Ishikawa (cell line): Measurements from ENCODE around the gene RAB44.

Experiments used
- CEBPB ChIP-seq: IDR thresholded peaks from 2 replicates; pipeline ENCODE4 v1.6.1; 2012
- CREB1 ChIP-seq: IDR thresholded peaks from 2 replicates; pipeline ENCODE4 v1.6.1; 2012; ENCODE audit warnings: low read depth
- EGR1 ChIP-seq: IDR thresholded peaks from 2 replicates; pipeline ENCODE4 v1.6.1; 2012
- EP300 ChIP-seq: IDR thresholded peaks from 2 replicates; pipeline ENCODE4 v1.6.1; 2012; ENCODE audit warnings: borderline replicate concordance
- FOXM1 ChIP-seq: IDR thresholded peaks from 2 replicates; pipeline ENCODE4 v1.6.1; 2012; ENCODE audit warnings: low read depth, borderline replicate concordance
- NFIC ChIP-seq: IDR thresholded peaks from 2 replicates; pipeline ENCODE4 v1.6.1; 2012
- RAD21 ChIP-seq: IDR thresholded peaks from 2 replicates; pipeline ENCODE4 v1.6.1; 2012; ENCODE audit warnings: low read depth
- TAF1 ChIP-seq: IDR thresholded peaks from 2 replicates; pipeline ENCODE4 v1.6.1; 2012; ENCODE audit warnings: low read depth, mild to moderate bottlenecking
- YY1 ChIP-seq: IDR thresholded peaks from 2 replicates; pipeline ENCODE4 v1.6.1; 2012; ENCODE audit warnings: low read depth
- ZBTB7A ChIP-seq: IDR thresholded peaks from 2 replicates; pipeline ENCODE4 v1.6.1; 2012; ENCODE audit warnings: low read depth
- TF ChIP-seq, protein P1 (sequence below): IDR thresholded peaks from 2 replicates; pipeline ENCODE4 v1.6.1; 2012
- TF ChIP-seq, protein P2 (sequence below): IDR thresholded peaks from 2 replicates; pipeline ENCODE4 v1.6.1; 2012; ENCODE audit warnings: low read depth, mild to moderate bottlenecking
- TF ChIP-seq, protein P3 (sequence below): IDR thresholded peaks from 2 replicates; pipeline ENCODE4 v1.6.1; 2012

DNA sequence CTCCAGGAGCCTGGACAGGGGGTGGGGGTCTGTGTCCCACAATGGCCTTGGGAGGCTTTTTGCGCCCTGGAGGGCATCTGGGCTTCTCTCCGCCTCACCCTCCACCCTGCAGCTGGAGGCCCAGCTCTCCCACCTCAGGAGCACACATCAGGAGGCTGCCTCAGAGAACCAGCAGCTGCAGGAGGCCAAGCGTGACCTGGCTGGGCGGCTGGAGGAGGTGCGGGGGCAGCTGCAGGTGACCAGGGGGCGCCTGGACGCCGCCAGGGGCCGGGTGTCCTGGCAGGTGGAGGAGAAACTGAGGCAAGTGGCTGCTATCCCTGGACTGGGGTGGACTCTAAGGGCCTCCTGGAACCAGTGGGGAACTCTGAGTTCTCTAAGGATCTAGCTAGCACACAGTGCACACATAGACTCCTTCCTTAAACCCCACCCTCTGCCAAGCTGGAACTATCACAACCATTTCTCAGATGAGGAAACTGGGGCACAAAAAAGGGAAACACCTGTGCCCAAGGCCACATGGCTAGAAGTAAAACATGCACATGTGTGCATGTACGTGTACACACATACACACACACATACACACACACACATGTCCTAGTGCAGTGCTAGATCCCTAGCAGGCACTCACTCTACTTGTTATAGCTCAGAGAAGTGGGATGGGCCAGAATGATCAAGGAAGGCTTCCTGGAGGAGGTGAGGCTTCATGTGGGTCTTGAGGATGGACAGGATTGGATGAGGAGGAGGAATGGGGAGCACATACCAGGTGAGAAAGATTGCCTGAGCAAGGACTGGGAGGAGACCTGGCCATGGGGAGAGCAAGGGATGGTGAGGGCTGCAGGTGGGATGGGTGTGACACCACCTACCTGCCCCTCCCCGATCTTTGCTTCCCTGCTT lies 22.9 kb downstream of the RAB44 start:
- TF ChIP-seq EGR1: no peak
- TF ChIP-seq NFIC: no peak
- no peak for TF ChIP-seq YY1
- no peak for TF ChIP-seq RAD21
- no peak for TF ChIP-seq FOXM1
- no peak for TF ChIP-seq TAF1
- no peak for TF ChIP-seq EP300
- TF ChIP-seq, protein P1, sequence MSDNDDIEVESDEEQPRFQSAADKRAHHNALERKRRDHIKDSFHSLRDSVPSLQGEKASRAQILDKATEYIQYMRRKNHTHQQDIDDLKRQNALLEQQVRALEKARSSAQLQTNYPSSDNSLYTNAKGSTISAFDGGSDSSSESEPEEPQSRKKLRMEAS: no peak
- TF ChIP-seq ZBTB7A: no peak
- no peak for TF ChIP-seq CREB1
- TF ChIP-seq CEBPB: no peak
- TF ChIP-seq, protein P2, sequence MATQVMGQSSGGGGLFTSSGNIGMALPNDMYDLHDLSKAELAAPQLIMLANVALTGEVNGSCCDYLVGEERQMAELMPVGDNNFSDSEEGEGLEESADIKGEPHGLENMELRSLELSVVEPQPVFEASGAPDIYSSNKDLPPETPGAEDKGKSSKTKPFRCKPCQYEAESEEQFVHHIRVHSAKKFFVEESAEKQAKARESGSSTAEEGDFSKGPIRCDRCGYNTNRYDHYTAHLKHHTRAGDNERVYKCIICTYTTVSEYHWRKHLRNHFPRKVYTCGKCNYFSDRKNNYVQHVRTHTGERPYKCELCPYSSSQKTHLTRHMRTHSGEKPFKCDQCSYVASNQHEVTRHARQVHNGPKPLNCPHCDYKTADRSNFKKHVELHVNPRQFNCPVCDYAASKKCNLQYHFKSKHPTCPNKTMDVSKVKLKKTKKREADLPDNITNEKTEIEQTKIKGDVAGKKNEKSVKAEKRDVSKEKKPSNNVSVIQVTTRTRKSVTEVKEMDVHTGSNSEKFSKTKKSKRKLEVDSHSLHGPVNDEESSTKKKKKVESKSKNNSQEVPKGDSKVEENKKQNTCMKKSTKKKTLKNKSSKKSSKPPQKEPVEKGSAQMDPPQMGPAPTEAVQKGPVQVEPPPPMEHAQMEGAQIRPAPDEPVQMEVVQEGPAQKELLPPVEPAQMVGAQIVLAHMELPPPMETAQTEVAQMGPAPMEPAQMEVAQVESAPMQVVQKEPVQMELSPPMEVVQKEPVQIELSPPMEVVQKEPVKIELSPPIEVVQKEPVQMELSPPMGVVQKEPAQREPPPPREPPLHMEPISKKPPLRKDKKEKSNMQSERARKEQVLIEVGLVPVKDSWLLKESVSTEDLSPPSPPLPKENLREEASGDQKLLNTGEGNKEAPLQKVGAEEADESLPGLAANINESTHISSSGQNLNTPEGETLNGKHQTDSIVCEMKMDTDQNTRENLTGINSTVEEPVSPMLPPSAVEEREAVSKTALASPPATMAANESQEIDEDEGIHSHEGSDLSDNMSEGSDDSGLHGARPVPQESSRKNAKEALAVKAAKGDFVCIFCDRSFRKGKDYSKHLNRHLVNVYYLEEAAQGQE: no peak
- TF ChIP-seq, protein P3, sequence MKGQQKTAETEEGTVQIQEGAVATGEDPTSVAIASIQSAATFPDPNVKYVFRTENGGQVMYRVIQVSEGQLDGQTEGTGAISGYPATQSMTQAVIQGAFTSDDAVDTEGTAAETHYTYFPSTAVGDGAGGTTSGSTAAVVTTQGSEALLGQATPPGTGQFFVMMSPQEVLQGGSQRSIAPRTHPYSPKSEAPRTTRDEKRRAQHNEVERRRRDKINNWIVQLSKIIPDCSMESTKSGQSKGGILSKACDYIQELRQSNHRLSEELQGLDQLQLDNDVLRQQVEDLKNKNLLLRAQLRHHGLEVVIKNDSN: no peak
